Measurements from ENCODE around the gene HMG20B. TPM values are rescaled to one million over a fixed set of nuclear protein-coding genes. Genes with fewer than 3 reads are reported as not detected.

HMG20B gene
- polyA plus RNA-seq, 1 of the 3 experiments (the other 2 are of a cell fraction): 92.0 TPM

GRCh38 chr19:3620145-3620816 is 47.5 kb downstream of the HMG20B start:
- Histone ChIP-seq H4K20me1 (ENCODE audit: insufficient read depth) (peaks cover 6% of the 10 kb centered on the region; the same call in 1 of the 2 replicates), H3K27me3 (ENCODE audit: insufficient read depth) (no peaks in the 10 kb centered on the region), H3K4me2 (no peak overlapping the region), H2AFZ (ENCODE audit: low read depth) (no peak overlapping the region), H3K9me2 (no peaks in the 10 kb centered on the region), H3K9ac (no peak overlapping the region), H3K9me3 (no peaks in the 10 kb centered on the region), H3K79me2 (ENCODE audit: insufficient read depth) (peaks cover 26% of the 10 kb centered on the region), H3K36me3 (replicated peaks in 1 of 2; ENCODE audit: control insufficient read depth in 1 of 2, insufficient read depth in 2 of 2, low read length in 1 of 2) (peaks cover 0 to 19% of the 10 kb centered on the region in 2 experiments), H3K4me3 (ENCODE audit: low read depth in 2 of 2, low read length in 1 of 2) (no peak overlapping the region), H3F3A (replicated peaks; ENCODE audit: insufficient read depth) (no peaks in the 10 kb centered on the region), H3K27ac (ENCODE audit: low read depth in 2 of 2, low read length in 1 of 2) (no peak overlapping the region), H3K4me1 (ENCODE audit: control insufficient read depth in 1 of 2, insufficient read depth in 2 of 2, low read depth in 1 of 2, low read length in 1 of 2) (peaks cover 4 to 5% of the 10 kb centered on the region in 2 experiments; a peak in 2 of 4 replicates)
- 100% methylated on average over 2 of the region's 19 CpGs for WGBS (ENCODE audit: low lambda C conversion rate)
- no peak for TF ChIP-seq GATA2 (CRISPR knock-in tag; IDR thresholded peaks at IDR 0.05)
- no peak for TF ChIP-seq FOSL2 (IDR thresholded peaks at IDR 0.05; ENCODE audit: borderline replicate concordance, low read depth)
- no peak for TF ChIP-seq TCF12 (IDR thresholded peaks at IDR 0.05)
- no peak for TF ChIP-seq SIN3A (IDR thresholded peaks at IDR 0.05; ENCODE audit: borderline replicate concordance, low read depth, low read length)
- TF ChIP-seq EP300 (IDR thresholded peaks at IDR 0.05; ENCODE audit: borderline replicate concordance in 1 of 2, low read depth in 1 of 2, low read length in 1 of 2): no peak
- TF ChIP-seq CHD2 (IDR thresholded peaks at IDR 0.05; ENCODE audit: low read length, partially characterized antibody): no peak
- TF ChIP-seq POLR2AphosphoS5 (IDR thresholded peaks at IDR 0.05; ENCODE audit: low read depth, low read length): no peak
- no peak for TF ChIP-seq FOXJ3 (CRISPR knock-in tag; IDR thresholded peaks at IDR 0.05)
- no peak for TF ChIP-seq RXRA (IDR thresholded peaks at IDR 0.05; ENCODE audit: borderline replicate concordance, low read depth)
- no peak for TF ChIP-seq USF2 (IDR thresholded peaks at IDR 0.05; ENCODE audit: borderline replicate concordance, low read depth, low read length)
- TF ChIP-seq CTCF (IDR thresholded peaks at IDR 0.05): no peak
- TF ChIP-seq JUND (IDR thresholded peaks at IDR 0.05): no peak
- TF ChIP-seq GABPA (IDR thresholded peaks at IDR 0.05; ENCODE audit: low read depth): no peak
- TF ChIP-seq IRF3 (IDR thresholded peaks at IDR 0.05; ENCODE audit: low read depth, low read length): no peak
- TF ChIP-seq RFX5 (IDR thresholded peaks at IDR 0.05; ENCODE audit: low read length): no peak
- TF ChIP-seq TAF1 (IDR thresholded peaks at IDR 0.05; ENCODE audit: borderline replicate concordance, low read depth, low read length): no peak
- CTCF ChIA-PET: interaction anchor here (1.0 to 5.8 kb wide), 7 partner anchors 19 to 315 kb away, joined by 3 to 49 read pairs (median 4); partner anchors contain the start of gene GIPC3
- no peak for DNase-seq
- POLR2A ChIA-PET: no interaction called here
